Medulla oblongata (tissue), 1 donor: ENCODE results near the gene DNAI4.
"Not testable (repeated sequence)": the region's sequence is repeated elsewhere in the genome, so short reads cannot be mapped to it uniquely, and the experiment has no call there.

Source experiments
- DNase-seq: peaks from one replicate; pipeline ENCODE4 v3.0.0-alpha.2; 2015; ENCODE audit errors: extremely low spot score

Gene DNAI4

GRCh38 chr1:66929146-66929688 is 4.6 kb upstream of the DNAI4 start:
- DNase-seq, result no peak

GRCh38 chr1:66927528-66927927 is 2.9 kb upstream of the DNAI4 start:
- no peak for DNase-seq

- no peak for DNase-seq
Measured at GRCh38 chr1:66925944-66926343, 1.3 kb upstream of the DNAI4 start.

GRCh38 chr1:66925558-66925910 is 878 bp upstream of the DNAI4 start:
- no peak for DNase-seq

- no peak for DNase-seq
Measured at GRCh38 chr1:66920543-66920942, 4.1 kb downstream of the DNAI4 start.

- no peak for DNase-seq
Measured at GRCh38 chr1:66919828-66920227, 4.8 kb downstream of the DNAI4 start.

GRCh38 chr1:66919063-66919462 is 5.6 kb downstream of the DNAI4 start:
- no peak for DNase-seq

GRCh38 chr1:66917476-66917875 is 7.2 kb downstream of the DNAI4 start:
- DNase-seq, result no peak

- DNase-seq, result no peak
Measured at GRCh38 chr1:66916320-66916719, 8.3 kb downstream of the DNAI4 start.

- not testable (repeated sequence) for DNase-seq
Measured at GRCh38 chr1:66915203-66915602, 9.5 kb downstream of the DNAI4 start.

GRCh38 chr1:66893712-66894111 is 30.9 kb downstream of the DNAI4 start:
- DNase-seq, result no peak

GRCh38 chr1:66890621-66891020 is 34.0 kb downstream of the DNAI4 start:
- DNase-seq, result no peak

GRCh38 chr1:66889030-66889429 is 35.6 kb downstream of the DNAI4 start:
- DNase-seq, result no peak

- DNase-seq, result no peak
Measured at GRCh38 chr1:66876664-66877063, 48.0 kb downstream of the DNAI4 start.

GRCh38 chr1:66873111-66873510 is 51.5 kb downstream of the DNAI4 start:
- DNase-seq, result no peak

- not testable (repeated sequence) for DNase-seq
Measured at GRCh38 chr1:66872024-66872423, 52.6 kb downstream of the DNAI4 start.

GRCh38 chr1:66867501-66867900 is 57.2 kb downstream of the DNAI4 start:
- DNase-seq, result no peak

GRCh38 chr1:66860529-66860928 is 64.1 kb downstream of the DNAI4 start:
- no peak for DNase-seq

- DNase-seq, result no peak
Measured at GRCh38 chr1:66853379-66853778, 71.3 kb downstream of the DNAI4 start.

- no peak for DNase-seq
Measured at GRCh38 chr1:66852870-66853269, 71.8 kb downstream of the DNAI4 start.

GRCh38 chr1:66850989-66851388 is 73.7 kb downstream of the DNAI4 start:
- no peak for DNase-seq

GRCh38 chr1:66848193-66848592 is 76.5 kb downstream of the DNAI4 start:
- DNase-seq, result no peak

- DNase-seq, result no peak
Measured at GRCh38 chr1:66840929-66841328, 83.7 kb downstream of the DNAI4 start.

GRCh38 chr1:66834926-66835325 is 89.7 kb downstream of the DNAI4 start:
- no peak for DNase-seq

GRCh38 chr1:66833112-66833511 is 91.5 kb downstream of the DNAI4 start:
- no peak for DNase-seq
